Ishikawa (cell line): ENCODE measurements around the gene GOT2.

Source experiments
- CEBPB ChIP-seq: IDR thresholded peaks from 2 replicates; pipeline ENCODE4 v1.6.1; 2012
- CREB1 ChIP-seq: IDR thresholded peaks from 2 replicates; pipeline ENCODE4 v1.6.1; 2012; ENCODE audit warnings: low read depth
- EGR1 ChIP-seq: IDR thresholded peaks from 2 replicates; pipeline ENCODE4 v1.6.1; 2012
- EP300 ChIP-seq: IDR thresholded peaks from 2 replicates; pipeline ENCODE4 v1.6.1; 2012; ENCODE audit warnings: borderline replicate concordance
- FOXM1 ChIP-seq: IDR thresholded peaks from 2 replicates; pipeline ENCODE4 v1.6.1; 2012; ENCODE audit warnings: low read depth, borderline replicate concordance
- MAX ChIP-seq: IDR thresholded peaks from 2 replicates; pipeline ENCODE4 v1.6.1; 2012
- NFIC ChIP-seq: IDR thresholded peaks from 2 replicates; pipeline ENCODE4 v1.6.1; 2012
- RAD21 ChIP-seq: IDR thresholded peaks from 2 replicates; pipeline ENCODE4 v1.6.1; 2012; ENCODE audit warnings: low read depth
- TAF1 ChIP-seq: IDR thresholded peaks from 2 replicates; pipeline ENCODE4 v1.6.1; 2012; ENCODE audit warnings: low read depth, mild to moderate bottlenecking
- TCF12 ChIP-seq: IDR thresholded peaks from 2 replicates; pipeline ENCODE4 v1.6.1; 2012; ENCODE audit warnings: low read depth
- TEAD4 ChIP-seq: IDR thresholded peaks from 2 replicates; pipeline ENCODE4 v1.6.1; 2012
- USF1 ChIP-seq: IDR thresholded peaks from 2 replicates; pipeline ENCODE4 v1.6.1; 2012
- YY1 ChIP-seq: IDR thresholded peaks from 2 replicates; pipeline ENCODE4 v1.6.1; 2012; ENCODE audit warnings: low read depth
- ZBTB7A ChIP-seq: IDR thresholded peaks from 2 replicates; pipeline ENCODE4 v1.6.1; 2012; ENCODE audit warnings: low read depth
- TF ChIP-seq, protein P1 (sequence below): IDR thresholded peaks from 2 replicates; pipeline ENCODE4 v1.6.1; 2012; ENCODE audit warnings: low read depth, mild to moderate bottlenecking

The GOT2 gene

GRCh38 chr16:58733671-58734458, at the start of gene GOT2:
TSS of gene GOT2 (minus strand) at chr16:58734316. CDS start at chr16:58734228, 88 bp downstream.
- peak; percentile 73; the same call in 1 of the 2 replicates for TF ChIP-seq ZBTB7A
- no peak for TF ChIP-seq FOXM1
- peak; percentile 45 for TF ChIP-seq USF1
- peak; percentile 23; the same call in 1 of the 2 replicates for TF ChIP-seq RAD21
- peak; percentile 90 for TF ChIP-seq NFIC
- no peak for TF ChIP-seq CEBPB
- peak; percentile 93 for TF ChIP-seq TAF1
- peak; percentile 73; the same call in 1 of the 2 replicates for TF ChIP-seq YY1
- TF ChIP-seq TCF12, result peak; percentile 79
- TF ChIP-seq CREB1, result 0 out of 2 replicates have a peak, but pooled peaks have one; percentile 30
- TF ChIP-seq, protein P1, sequence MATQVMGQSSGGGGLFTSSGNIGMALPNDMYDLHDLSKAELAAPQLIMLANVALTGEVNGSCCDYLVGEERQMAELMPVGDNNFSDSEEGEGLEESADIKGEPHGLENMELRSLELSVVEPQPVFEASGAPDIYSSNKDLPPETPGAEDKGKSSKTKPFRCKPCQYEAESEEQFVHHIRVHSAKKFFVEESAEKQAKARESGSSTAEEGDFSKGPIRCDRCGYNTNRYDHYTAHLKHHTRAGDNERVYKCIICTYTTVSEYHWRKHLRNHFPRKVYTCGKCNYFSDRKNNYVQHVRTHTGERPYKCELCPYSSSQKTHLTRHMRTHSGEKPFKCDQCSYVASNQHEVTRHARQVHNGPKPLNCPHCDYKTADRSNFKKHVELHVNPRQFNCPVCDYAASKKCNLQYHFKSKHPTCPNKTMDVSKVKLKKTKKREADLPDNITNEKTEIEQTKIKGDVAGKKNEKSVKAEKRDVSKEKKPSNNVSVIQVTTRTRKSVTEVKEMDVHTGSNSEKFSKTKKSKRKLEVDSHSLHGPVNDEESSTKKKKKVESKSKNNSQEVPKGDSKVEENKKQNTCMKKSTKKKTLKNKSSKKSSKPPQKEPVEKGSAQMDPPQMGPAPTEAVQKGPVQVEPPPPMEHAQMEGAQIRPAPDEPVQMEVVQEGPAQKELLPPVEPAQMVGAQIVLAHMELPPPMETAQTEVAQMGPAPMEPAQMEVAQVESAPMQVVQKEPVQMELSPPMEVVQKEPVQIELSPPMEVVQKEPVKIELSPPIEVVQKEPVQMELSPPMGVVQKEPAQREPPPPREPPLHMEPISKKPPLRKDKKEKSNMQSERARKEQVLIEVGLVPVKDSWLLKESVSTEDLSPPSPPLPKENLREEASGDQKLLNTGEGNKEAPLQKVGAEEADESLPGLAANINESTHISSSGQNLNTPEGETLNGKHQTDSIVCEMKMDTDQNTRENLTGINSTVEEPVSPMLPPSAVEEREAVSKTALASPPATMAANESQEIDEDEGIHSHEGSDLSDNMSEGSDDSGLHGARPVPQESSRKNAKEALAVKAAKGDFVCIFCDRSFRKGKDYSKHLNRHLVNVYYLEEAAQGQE, result peak; percentile 37; the same call in 1 of the 2 replicates
- TF ChIP-seq MAX, result peak; percentile 93
- TF ChIP-seq TEAD4, result peak; percentile 60; the same call in 1 of the 2 replicates
- no peak for TF ChIP-seq EGR1

DNA sequence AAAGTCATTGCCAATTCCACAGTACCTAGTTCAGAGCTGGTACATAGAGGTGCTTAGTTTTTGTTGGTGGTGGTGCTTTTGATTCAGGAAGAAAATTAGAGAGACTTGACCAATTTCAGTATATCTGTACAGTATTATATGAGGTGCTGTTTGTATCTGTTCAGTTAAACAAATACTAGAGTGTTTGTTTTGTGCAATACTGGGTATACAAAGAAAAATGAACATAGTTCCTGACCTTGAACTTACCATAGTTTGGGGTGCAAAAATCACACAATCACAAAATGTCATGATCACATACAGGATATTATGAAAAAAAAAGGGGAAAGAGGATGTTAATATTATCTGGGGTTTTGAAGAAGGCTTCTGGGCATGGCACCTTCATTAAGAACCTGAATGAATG, 39.8 kb upstream of the GOT2 start:
- TF ChIP-seq ZBTB7A (no peak), CREB1 (no peak), RAD21 (no peak), FOXM1 (no peak), EGR1 (no peak), TEAD4 (no peak), TCF12 (no peak), USF1 (no peak), YY1 (no peak), CEBPB (no peak), NFIC (no peak), MAX (no peak)
- TF ChIP-seq, protein P1, result no peak

- TF ChIP-seq TEAD4 (no peak), FOXM1 (no peak), USF1 (no peak), ZBTB7A (no peak), YY1 (no peak), TAF1 (no peak), EP300 (no peak), EGR1 (no peak), CEBPB (no peak), RAD21 (no peak), NFIC (no peak), TCF12 (no peak), CREB1 (no peak), MAX (no peak)
- TF ChIP-seq, protein P1, result no peak
These were observed 34.0 kb upstream of the GOT2 start for GRCh38 chr16:58768145-58768544.

DNA sequence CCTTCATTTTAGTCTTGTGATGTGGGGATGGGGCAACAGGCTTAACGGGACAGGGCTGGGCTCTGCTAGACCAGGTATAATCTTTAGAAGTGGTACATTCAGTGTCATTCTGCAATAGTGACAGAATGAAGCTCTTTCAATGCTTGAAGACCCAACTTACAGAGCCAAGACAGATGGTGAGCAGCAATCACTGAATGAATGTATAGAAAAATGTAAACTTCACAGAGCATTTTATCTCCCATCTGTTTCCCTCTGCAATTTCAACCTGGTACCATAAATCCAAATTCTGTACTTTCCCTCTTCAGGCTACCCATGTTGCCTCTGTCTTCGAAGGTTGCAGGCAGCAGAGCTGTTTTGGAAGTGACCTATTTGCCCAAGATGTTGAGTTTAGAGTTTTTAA, 33.5 kb upstream of the GOT2 start:
- TF ChIP-seq YY1 (no peak), USF1 (no peak)
